ENCODE measurements around the gene TOR4A.
"Not testable (repeated sequence)": the region's sequence is repeated elsewhere in the genome, so short reads cannot be mapped to it uniquely, and the experiment has no call there.

Gene TOR4A

DNA sequence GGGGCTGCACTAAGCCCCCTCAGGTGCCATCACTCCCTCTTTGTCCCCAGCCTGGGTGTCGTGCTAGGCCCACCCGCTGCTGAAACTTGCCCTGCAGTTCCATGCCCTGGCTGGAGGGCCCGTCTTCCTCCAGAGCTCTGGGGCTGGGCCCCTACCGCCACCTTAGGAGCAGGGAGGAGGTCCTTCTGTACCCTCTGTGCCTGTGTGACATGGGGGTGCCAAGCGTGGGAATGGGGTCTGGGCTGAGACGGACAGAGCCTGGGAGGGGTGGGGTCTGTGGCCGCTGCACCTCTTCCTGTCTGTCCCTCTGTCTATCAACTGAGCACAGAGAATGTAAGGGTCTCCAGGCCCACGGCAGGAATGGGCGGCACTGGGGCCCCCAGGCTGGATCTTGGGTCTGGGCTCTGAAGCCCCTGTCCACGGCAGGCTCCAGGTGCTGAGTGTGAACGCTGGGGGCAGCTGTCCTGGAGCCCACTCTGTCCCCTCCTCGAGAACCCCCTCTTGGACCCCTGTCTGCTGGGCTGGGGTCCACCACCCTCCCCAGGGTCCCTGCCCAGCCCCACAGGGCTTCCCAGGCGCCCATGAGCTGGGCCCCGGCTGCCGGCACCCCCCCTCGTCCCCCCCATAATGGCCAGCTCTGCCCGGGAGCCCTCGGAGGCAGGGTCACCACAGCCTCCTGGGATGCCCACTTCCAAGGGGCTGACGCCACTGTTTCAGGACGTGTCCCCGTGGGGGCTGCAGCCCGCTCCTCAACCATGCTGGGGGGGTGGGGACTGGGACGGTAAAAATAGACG lies 40.4 kb downstream of the TOR4A start:
- DNase-seq (ENCODE audit: low read depth), result no peak

DNA sequence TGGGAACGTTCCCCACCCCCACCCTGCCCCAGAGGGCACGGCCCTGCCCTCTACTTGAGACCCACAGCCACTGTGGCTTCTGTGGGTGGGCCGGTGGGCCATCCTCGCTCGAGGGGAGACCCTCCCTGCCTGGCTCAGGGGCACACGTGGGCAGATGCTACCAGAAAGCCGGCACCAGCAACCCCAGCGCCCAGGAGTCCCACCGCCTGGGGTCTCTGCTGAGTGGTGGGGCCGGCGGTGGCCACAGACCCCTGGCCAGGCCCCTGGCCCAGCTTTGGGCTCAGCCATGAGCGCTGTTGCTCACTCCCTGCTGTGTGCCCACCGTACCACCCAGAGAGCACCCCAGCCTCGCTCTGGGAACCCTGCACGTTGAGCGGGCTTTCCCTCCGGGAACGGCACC lies 41.1 kb downstream of the TOR4A start:
- DNase-seq (ENCODE audit: low read depth), result no peak

DNA sequence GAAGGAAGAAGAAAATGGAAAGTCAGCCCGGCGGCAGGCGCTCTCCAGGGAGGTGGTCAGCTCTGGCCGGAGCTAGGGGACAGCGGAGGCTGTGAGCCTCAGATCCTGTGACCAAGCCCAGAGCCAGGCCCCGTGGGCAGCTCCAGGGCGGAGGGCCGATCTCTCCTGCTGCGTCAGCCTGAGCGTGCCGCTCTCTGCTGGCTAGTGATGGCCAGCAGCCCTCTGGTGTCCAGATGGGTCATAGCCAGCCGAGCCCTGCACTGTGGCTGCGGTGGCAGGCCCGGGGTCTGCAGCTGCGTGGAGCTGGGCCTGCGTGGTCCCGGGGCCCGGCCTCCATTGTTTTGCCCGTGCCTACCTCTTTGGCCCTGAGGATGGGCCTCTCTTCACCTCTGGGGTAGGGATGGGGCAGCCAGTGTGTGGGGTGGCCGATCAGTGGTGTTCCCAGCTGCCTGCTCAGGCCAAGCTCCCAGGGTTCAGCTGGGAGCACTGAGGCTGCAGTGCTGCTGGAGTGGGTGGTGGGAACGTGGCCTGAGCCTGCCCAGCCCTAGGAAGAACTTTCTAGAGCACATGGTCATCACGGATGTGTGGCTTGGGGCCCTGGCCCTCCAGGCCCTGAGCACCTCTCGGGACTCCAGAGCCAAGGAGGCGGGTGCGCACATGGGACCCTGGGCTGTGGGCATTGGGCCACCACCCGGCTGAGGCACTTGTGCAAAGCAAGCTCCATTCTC lies 41.6 kb downstream of the TOR4A start:
- DNase-seq (ENCODE audit: low read depth), result no peak

DNA sequence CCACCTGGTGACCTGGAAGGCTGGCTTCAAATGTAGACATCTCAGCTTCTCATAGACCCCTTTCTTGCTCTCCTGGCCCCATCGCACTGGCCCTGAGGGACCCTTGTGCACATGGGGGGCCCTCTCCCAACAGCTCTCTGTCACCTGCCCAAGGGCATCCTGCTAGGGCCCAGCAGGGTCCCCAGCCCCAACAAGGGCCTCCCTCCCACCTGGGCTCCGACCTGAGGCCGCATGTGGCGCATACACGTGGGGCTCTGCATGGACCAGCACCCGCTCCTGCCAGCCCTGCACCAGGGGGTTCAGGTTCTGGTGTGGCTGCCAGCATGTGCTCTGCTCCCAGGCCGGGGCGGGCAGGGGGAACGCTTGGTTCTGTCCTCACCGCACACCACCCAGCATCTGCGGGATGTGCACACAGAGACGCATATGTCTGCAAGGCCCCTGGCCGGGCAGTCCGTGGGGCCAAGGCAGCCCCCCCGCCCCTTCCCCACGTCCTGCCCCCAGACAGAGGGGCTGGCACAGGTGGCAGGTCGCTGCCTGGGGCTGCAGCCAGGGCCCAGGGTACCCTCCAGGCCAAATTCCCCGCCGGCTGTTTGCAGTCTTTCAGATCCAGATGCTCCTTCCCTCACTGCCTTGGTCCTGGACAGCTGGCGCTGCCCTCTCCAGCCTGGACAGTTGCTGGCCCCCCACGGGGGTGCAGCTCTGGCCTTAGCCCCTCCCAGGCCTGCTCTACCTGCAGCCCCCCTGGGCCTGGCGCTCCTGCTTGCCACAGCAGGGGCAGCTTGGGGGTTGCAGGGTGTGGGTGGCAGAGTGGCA lies 42.4 kb downstream of the TOR4A start:
- no peak for DNase-seq (ENCODE audit: low read depth)

DNA sequence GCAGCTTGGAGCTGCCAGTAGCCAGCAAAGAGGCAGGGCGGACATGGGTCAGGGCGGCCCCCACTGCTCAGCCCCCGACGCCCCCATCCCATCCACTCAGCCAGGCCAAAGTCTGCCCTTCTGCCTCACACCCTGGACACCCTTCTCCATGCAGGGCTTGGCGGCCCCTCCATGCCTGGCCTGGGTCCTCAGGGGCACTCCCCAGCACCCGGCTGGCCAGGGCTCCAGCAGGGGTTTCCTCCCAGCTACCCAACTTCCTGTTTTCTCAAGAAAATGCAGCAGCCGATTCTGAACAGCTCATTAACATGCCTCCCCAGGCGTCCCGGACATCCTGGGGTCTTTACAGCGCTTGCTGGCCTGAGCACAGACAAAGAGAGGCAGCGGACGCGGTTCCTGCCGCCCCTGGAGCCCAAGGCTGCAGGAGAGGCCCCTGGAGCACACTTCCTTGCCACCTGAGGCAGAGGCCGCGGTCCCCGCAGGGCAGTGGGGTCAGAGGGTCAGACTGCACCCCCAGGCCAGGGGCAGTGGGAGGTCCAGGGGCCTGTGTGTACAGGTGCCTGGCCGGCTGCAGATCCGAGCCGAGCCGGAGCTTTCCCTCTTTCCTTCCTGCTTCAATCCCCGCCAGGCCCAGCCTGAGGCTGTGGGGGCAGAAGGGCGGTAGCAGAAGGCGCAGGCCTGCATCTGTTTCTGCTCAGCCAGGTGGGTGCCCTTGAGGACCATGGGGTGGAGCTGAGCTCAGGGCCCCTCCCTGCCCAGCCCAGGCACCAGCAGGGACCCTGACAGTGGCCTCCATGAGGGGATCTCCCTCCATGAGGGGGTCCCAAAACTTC lies 43.2 kb downstream of the TOR4A start:
- no peak for DNase-seq (ENCODE audit: low read depth)

DNA sequence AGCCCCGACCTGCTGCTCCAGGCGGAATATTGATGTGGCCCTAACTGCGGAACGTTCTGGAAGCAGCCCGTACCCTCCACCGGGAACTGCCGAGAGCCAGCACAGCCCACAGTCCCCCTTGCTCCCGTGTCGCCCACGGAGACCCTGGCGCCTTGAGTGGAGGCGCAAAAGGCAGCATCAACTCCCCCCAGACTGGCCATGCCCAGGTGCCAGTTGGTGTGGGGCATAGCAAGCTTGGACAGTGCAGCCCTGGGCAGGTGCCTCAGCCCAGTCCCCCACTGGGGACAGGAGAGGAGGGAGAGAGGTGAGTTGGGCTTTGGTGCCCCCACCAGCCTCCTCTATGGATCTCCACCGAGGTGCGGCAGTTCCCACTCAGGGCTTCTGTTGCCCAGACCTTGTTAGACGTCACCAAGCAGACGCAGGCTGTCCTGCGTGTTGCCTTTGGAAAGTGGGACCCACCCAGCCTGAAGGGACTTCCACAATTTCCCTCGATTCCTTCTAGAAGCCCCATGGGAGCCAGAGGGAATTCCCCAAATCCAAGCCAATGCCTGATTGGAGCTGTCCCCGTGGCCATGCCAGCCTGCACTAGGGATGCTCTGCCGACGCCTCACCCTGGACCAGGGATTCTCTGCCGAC lies 44.3 kb downstream of the TOR4A start:
- no peak for DNase-seq (ENCODE audit: low read depth)

DNA sequence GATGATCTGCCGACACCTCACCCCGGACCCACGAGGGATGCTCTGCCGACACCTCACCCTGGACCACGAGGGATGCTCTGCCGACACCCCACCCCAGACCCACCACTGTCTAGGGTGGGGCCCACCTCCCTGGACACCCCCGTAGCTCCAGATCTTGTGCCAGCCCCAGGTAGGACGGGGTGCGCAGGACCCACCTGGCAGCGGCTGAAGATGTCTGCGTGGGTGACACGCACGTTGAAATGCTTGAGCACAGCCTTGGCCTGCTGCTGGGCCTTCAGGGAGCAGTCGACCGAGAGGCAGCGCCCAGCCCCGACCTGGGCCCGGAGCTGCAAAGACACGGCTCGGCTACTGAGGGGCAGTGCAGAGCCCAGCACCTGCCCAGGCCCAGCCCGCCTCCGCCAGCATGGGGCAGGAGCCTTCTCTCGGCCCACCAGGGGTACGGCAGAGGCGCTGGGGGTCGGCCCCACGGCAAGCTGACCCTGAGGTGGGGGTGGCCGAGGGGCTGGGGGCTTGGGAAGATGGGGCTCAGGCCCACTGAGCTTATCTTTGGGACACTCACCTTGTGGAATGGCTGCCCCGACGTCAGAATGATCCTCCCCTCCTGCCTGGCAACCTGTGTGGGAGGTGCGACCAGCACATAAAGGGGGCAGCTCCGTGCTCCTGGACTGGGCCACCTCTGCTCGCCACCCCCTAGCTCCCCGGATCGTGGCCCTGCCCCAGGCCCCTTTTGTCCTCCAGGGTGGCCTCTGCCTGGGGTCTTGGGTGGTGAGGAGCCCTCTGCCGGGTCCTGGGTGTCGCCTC lies 46.2 kb downstream of the TOR4A start:
- DNase-seq (ENCODE audit: low read depth), result no peak

DNA sequence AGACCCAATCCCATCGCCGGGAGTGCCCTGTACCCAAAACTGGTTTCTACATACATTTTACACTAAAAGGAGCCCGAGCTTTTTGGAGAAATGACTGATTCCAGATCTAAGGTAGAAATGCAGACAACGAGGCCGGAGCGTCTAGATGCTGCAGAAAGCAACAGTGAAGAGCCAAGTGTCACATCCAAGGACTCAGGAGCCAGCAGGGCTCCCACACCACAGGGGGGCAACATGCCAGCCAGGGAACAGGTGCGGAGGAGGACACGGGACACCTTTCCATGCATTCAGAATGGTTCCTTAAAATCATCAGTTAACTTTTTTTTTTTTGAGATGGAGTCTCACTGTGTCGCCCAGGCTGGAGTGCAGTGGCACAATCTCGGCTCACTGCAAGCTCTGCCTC lies 47.6 kb downstream of the TOR4A start:
- no peak for DNase-seq (ENCODE audit: low read depth)

DNA sequence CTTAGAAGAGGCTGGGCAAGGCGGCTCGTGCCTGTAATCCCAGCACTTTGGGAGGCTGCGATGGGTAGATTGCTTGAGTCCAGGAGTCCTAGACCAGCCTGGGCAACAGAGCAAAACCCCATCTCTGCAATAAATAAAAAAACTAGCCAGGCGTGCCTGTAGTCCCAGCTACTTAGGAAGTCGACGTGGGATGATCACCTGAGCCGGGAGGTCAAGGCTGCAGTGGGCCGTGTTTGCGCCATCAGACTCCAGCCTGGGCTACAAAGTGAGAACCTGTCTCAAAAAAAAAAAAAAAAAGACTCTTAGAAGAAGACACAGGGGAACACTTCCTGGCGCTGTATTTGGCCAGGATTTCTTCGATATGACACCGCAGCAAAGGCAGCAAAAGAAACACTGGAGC lies 48.3 kb downstream of the TOR4A start:
- DNase-seq (ENCODE audit: low read depth), result no peak

DNA sequence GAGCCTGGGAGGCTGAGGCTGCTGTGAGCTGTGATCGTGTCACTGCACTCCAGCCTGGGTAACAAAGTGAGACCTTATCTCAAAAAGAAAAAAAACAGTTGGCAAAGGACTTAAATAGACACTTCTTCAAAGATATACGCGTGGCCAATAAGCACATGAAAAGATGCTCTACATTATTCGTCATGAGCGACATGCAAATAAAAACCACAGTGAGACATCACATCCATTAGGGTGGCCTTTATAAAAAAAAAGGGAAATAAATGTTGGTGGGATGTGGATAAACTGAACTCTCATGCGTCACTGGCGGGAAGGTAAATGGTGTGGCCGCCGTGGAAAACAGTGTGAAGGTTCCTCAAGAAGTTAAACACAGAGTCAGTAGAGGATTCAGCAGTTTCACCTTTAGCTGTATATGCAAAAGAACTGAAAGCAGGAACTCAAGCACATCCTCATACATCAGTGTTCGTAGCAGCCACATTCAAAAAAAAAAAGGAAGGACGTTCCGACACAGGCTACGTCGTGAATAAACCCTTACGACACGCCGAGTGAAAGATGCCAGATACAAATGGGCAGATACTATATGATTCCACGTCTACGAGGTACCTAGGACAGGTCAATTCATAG lies 49.0 kb downstream of the TOR4A start:
- no peak for DNase-seq (ENCODE audit: low read depth)

DNA sequence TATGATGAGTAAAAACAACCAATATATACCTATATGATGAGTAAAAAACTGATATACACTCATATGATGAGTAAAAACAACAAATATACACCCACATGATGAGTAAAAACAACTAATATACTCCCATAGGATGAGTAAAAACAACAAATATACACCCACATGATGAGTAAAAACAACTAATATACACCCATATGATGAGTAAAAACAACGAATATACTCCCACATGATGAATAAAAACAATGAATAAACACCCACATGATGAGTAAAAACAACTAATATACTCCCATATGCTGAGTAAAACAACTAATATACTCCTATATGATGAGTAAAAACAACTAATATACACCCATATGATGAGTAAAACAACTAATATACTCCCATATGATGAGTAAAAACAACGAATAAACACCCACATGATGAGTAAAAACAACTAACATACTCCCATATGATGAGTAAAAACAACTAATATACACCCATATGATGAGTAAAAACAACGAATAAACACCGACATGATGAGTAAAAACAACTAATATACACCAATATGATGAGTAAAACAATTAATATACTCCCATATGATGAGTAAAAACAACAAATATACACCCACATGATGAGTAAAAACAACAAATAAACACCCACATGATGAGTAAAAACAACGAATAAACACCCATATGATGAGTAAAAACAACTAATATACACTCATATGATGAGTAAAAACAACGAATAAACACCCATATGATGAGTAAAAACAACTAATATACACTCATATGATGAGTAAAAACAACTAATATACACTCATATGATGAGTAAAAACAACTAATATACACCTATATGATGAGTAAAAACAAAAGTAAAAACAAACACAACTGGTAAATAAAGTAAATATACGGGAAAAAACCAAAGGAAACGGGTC lies 50.4 kb downstream of the TOR4A start:
- DNase-seq (ENCODE audit: low read depth), result not testable (repeated sequence)

DNA sequence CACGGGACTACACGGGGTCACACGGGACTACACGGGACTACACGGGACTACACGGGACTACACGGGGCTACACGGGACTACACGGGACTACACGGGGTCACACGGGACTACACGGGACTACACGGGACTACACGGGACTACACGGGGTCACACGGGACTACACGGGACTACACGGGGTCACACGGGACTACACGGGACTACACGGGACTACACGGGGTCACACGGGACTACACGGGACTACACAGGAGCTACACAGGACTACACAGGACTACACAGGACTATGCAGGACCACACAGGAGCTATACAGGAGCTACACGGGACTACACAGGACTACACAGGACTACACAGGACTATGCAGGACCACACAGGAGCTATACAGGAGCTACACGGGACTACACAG lies 52.1 kb downstream of the TOR4A start:
- not testable (repeated sequence) for DNase-seq (ENCODE audit: low read depth)

DNA sequence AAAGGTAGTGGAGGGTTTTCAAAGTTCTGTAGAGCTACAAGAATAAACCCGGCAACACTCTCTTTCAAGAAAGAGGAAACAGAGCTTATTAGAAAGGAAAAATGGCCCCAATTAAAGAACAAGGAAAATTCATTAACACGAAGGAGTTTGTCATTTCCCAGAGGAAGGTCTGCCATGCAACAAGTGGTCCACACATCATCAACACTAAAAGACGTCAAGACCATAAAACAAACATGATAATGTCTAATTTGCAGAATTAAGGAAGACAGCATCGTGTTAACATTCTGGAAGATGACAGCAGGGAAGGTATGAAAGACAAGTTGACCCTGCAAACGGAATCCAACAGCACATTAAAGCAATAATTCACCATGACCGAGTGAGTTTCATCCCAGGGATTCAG lies 53.2 kb downstream of the TOR4A start:
- no peak for DNase-seq (ENCODE audit: low read depth)

DNA sequence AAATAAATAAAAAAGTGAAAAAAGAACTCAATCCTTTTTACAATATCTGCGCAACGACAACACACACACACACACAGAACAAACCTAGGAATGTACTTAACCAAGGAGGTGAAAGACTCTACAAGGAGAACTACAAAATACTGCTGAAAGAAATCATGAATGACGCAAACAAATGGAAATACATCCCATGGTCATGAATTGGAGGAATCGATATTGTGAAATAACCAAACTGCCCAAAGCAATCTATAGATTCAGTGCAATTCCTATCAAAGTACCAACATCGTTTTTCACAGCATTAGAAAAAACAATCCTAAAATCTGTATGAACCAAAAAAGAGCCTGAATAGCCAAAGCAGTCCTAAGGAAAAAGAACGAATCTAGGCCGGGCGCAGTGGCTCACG lies 54.4 kb downstream of the TOR4A start:
- no peak for DNase-seq (ENCODE audit: low read depth)

Measured in activated T-cell treated with anti-CD3 and anti-CD28 coated beads for 48 hours (primary cell).